ENCODE measurements around the gene DTX1.

DNA sequence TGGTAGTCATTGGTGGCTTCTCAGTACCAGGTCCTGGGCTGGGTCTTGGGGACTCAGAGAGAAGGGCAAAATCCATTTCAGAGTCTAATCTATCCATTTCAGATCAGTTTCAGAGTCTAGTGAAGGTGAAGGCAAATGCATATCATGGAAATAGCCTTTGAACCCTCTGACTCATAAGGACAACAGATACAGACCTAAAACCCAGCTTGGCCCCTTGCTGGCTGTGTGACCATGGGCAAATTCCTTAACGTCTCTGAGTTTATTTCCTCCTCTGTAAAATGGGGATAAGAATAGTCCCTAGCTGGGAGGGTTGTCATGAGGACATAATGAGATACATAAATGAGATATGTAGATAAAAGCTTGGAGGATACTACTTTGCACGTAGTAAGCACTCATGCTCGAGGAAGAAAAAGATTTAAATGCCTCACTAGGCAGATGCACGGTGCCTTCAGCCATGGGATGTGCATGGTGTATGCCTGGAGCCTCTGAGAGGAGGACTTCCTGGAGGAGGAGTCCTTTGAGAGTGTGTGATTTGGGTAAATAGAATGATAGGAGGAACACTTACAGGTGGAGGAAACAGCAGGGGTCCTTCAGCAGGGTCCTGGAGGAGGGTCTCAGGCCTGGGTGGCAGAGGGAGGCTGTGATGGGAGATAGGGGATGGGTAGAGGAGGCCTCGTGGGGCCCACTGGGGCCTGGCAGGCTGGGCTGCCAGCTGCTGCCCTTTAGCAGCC lies 8.0 kb downstream of the DTX1 start:
- TF ChIP-seq, protein P1, sequence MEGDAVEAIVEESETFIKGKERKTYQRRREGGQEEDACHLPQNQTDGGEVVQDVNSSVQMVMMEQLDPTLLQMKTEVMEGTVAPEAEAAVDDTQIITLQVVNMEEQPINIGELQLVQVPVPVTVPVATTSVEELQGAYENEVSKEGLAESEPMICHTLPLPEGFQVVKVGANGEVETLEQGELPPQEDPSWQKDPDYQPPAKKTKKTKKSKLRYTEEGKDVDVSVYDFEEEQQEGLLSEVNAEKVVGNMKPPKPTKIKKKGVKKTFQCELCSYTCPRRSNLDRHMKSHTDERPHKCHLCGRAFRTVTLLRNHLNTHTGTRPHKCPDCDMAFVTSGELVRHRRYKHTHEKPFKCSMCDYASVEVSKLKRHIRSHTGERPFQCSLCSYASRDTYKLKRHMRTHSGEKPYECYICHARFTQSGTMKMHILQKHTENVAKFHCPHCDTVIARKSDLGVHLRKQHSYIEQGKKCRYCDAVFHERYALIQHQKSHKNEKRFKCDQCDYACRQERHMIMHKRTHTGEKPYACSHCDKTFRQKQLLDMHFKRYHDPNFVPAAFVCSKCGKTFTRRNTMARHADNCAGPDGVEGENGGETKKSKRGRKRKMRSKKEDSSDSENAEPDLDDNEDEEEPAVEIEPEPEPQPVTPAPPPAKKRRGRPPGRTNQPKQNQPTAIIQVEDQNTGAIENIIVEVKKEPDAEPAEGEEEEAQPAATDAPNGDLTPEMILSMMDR (IDR thresholded peaks at IDR 0.05; ENCODE audit: low read depth, low read length, missing input control) = no peak
- TF ChIP-seq RAD21 (IDR thresholded peaks at IDR 0.05) (no peak), GABPA (IDR thresholded peaks at IDR 0.05 in 1 of 2, conservative IDR thresholded peaks at IDR 0.05 in 1 of 2) (no peak), SP1 (IDR thresholded peaks at IDR 0.05) (no peak)

Data from liver (tissue), 3 donors.